HepG2 (cell line): ENCODE measurements around the gene HEPHL1. TPM values are rescaled to one million over a fixed set of nuclear protein-coding genes. Genes with fewer than 3 reads are reported as not detected.

ENCODE experiments used
- ATAC-seq: fragments of 200-7000 bp; cut with Tn5 transposase; 3 replicates; pipeline ENCODE4 v1.9.1; 2020; ENCODE audit warnings: mild to moderate bottlenecking, moderate library complexity
- BruUV-seq: library from RNA; stranded (reverse); fragments of 400-500 nt; replicated peaks from 2 replicates; lab custom pipeline; 2021; lab: Mats Ljungman, UMichigan
- CTCF ChIA-PET: fragments of 300-600 bp; formaldehyde crosslinking; extraction: SDS; loops from one replicate; lab custom pipeline; 2021; ENCODE audit warnings: low total read pairs, inconsistent platforms, low intra/inter-chr PET ratio; lab: Yijun Ruan, JAX
- POLR2A ChIA-PET: fragments of 350-600 bp; sonication (Branson Sonifier 250); formaldehyde crosslinking; loops from one replicate; lab custom pipeline; 2020; ENCODE audit warnings: antibody characterized with exemption, inconsistent platforms; lab: Yijun Ruan, JAX
- DNase-seq: peaks from one replicate; pipeline ENCODE4 v3.0.0-alpha.2; 2015; ENCODE audit warnings: low spot score
- FAIRE-seq: peaks from 3 replicates; lab custom pipeline; 2011; peaks lifted over from hg19 to GRCh38; lab: Jason Lieb, UNC
- H2AFZ ChIP-seq: one replicate; pipeline ENCODE4 v1.6.1; 2011; ENCODE audit warnings: low read length, inconsistent platforms
- H3K27ac ChIP-seq: fragments of 300-600 bp; 3 replicates; pipeline ENCODE4 v1.8.0; 2011; ENCODE audit warnings: mixed run types, mild to moderate bottlenecking, mixed read lengths, low read length, inconsistent platforms; ENCODE audit not compliant: insufficient read depth; ENCODE audit errors: extremely low read length
- H3K27me3 ChIP-seq, 2 experiments: fragments of 200-600 bp in 1 of 2; 2 replicates in 1 of 2; 3 replicates in 1 of 2; pipeline versions ENCODE4 v1.6.0 to v1.8.0; 2011; ENCODE audit warnings: low read length in 2 of 2, mild to moderate bottlenecking in 2 of 2, moderate library complexity in 2 of 2, inconsistent platforms in 1 of 2; ENCODE audit not compliant: insufficient read depth in 2 of 2, control insufficient read depth in 1 of 2
- H3K36me3 ChIP-seq, 2 experiments: fragments of 200-600 bp in 1 of 2; replicated peaks in 1 of 2; 2 replicates in 1 of 2; 3 replicates in 1 of 2; pipeline versions ENCODE4 v1.5.1 to v1.8.0; 2011; ENCODE audit warnings: low read length in 2 of 2, inconsistent platforms in 1 of 2; ENCODE audit not compliant: insufficient read depth in 2 of 2, control insufficient read depth in 1 of 2
- H3K4me1 ChIP-seq: 2 replicates; pipeline ENCODE4 v1.5.1; 2012; ENCODE audit warnings: low read length, inconsistent platforms; ENCODE audit not compliant: insufficient read depth
- H3K4me2 ChIP-seq: 2 replicates; pipeline ENCODE4 v1.6.0; 2011; ENCODE audit warnings: low read depth, low read length, inconsistent platforms
- H3K4me3 ChIP-seq, 3 experiments: fragments of 200-600 bp in 1 of 3; sonication (generic), shearing (Covaris generic) in 1 of 3; replicated peaks in 1 of 3; 2 replicates each; pipeline ENCODE4 v1.5.1; 2011 to 2016; ENCODE audit warnings: low read length in 3 of 3, inconsistent platforms in 2 of 3, low read depth in 2 of 3, mild to moderate bottlenecking in 2 of 3, control low read depth in 1 of 3, mixed read lengths in 1 of 3; ENCODE audit not compliant: insufficient read depth in 1 of 3
- H3K79me2 ChIP-seq: one replicate; pipeline ENCODE4 v1.6.1; 2011; ENCODE audit warnings: low read length, inconsistent platforms; ENCODE audit not compliant: insufficient read depth
- H3K9ac ChIP-seq: 2 replicates; pipeline ENCODE4 v1.6.0; 2011; ENCODE audit warnings: mild to moderate bottlenecking, low read depth, low read length, inconsistent platforms; ENCODE audit not compliant: insufficient read depth
- H3K9me3 ChIP-seq: 2 replicates; pipeline ENCODE4 v1.5.1; 2012; ENCODE audit warnings: mild to moderate bottlenecking, low read length
- H4K20me1 ChIP-seq: 2 replicates; pipeline ENCODE4 v1.6.0; 2011; ENCODE audit warnings: inconsistent platforms, mild to moderate bottlenecking, low read length, moderate library complexity; ENCODE audit not compliant: insufficient read depth
- HNF4G ChIP-seq, 2 experiments: sonication (generic) in 1 of 2; formaldehyde crosslinking in 1 of 2; IDR thresholded peaks; 2 replicates each; pipeline versions ENCODE4 v1.4.0 to v1.6.1; 2011 to 2020; ENCODE audit warnings: borderline replicate concordance in 2 of 2, low read depth in 2 of 2, mild to moderate bottlenecking in 2 of 2, low read length in 1 of 2, missing genetic modification reagents in 1 of 2, moderate library complexity in 1 of 2
- MXD1 ChIP-seq: sonication (generic); formaldehyde crosslinking; IDR thresholded peaks from 2 replicates; pipeline ENCODE4 v1.4.0; 2020; ENCODE audit warnings: mild to moderate bottlenecking, missing genetic modification reagents
- SATB2 ChIP-seq: sonication (generic); formaldehyde crosslinking; IDR thresholded peaks from 2 replicates; pipeline ENCODE4 v1.5.0; 2020; ENCODE audit warnings: missing genetic modification reagents
- SRY ChIP-seq: sonication (generic); formaldehyde crosslinking; IDR thresholded peaks from 2 replicates; pipeline ENCODE4 v1.8.0; 2022; ENCODE audit warnings: mild to moderate bottlenecking, missing genetic modification reagents
- TMF1 ChIP-seq: sonication (generic); formaldehyde crosslinking; IDR thresholded peaks from 2 replicates; pipeline ENCODE4 v1.8.1; 2022; ENCODE audit warnings: low read depth, missing genetic modification reagents
- TRAFD1 ChIP-seq: sonication (generic); formaldehyde crosslinking; IDR thresholded peaks from 2 replicates; pipeline ENCODE4 v1.5.1; 2020; ENCODE audit warnings: missing genetic modification reagents, mild to moderate bottlenecking, borderline replicate concordance
- ZBTB46 ChIP-seq: sonication (generic); formaldehyde crosslinking; IDR thresholded peaks from 2 replicates; pipeline ENCODE4 v1.4.0; 2020; ENCODE audit warnings: mild to moderate bottlenecking, missing genetic modification reagents, borderline replicate concordance
- ZNF367 ChIP-seq: sonication (generic); formaldehyde crosslinking; IDR thresholded peaks from 2 replicates; pipeline ENCODE4 v1.4.0; 2020; ENCODE audit warnings: missing genetic modification reagents, borderline replicate concordance
- ZNF543 ChIP-seq: sonication (generic); formaldehyde crosslinking; IDR thresholded peaks from 2 replicates; pipeline ENCODE4 v1.4.0; 2020; ENCODE audit warnings: mild to moderate bottlenecking, missing genetic modification reagents
- in situ Hi-C: cut with HindIII; loops from 2 replicates; pipeline ENCODE4 v1.10.0; 2017; ENCODE audit warnings: low pct_unique_long_range_greater_than_20kb; ENCODE audit not compliant: extremely low pct_ligation_motif_present
- intact Hi-C: fragments of 100-400 bp; cut with micrococcal nuclease; formaldehyde crosslinking; loops from one replicate; pipeline ENCODE4 v1.10.0; 2022; ENCODE audit not compliant: unreplicated experiment
- polyA plus RNA-seq, 8 experiments: library from polyadenylated mRNA; depleted of rRNA in 3 of 8; stranded (reverse) in 7 of 8; unstranded in 1 of 8; fragments of >200 nt; fragmentation: Illumina TruSeq in 4 of 8; extraction: Trizol in 4 of 8; gene quantifications; 2 replicates each; pipeline versions ENCODE4 v1.2.1 to v1.2.3, GENCODE V29; 2011 to 2016; ENCODE audit warnings: low read depth in 4 of 8, missing spikeins in 1 of 8, mixed read lengths in 1 of 8; ENCODE audit not compliant: insufficient read depth in 1 of 8
- total RNA-seq, 5 experiments: library from RNA; depleted of rRNA; stranded (reverse); fragments of >200 nt; fragmentation: Illumina TruSeq; extraction: Trizol; gene quantifications; 2 replicates each; pipeline ENCODE4 v1.2.3, GENCODE V29; 2016; ENCODE audit warnings: low read depth in 1 of 5
- TF ChIP-seq, protein P1 (sequence below): conservative IDR thresholded peaks from 2 replicates; pipeline ENCODE4 v1.6.1; 2018; ENCODE audit warnings: missing genetic modification reagents

The HEPHL1 gene
- total and polyA plus RNA-seq, 2 of the 13 experiments (the other 11 are each of a cell fraction or from before 2014, with no cell fraction given), result 0.04 to 0.05 TPM

GRCh38 chr11:94002226-94002625 lies 18.9 kb upstream of the HEPHL1 start (continued):
- no peak for TF ChIP-seq TRAFD1 (CRISPR knock-in tag)
- TF ChIP-seq SRY, result no peak
- TF ChIP-seq TMF1 (CRISPR knock-in tag), result no peak
- no peak for TF ChIP-seq MXD1
- no peak for TF ChIP-seq ZNF367 (CRISPR knock-in tag)
- TF ChIP-seq SATB2 (CRISPR knock-in tag), result no peak
- no peak for TF ChIP-seq HNF4G (IDR thresholded peaks at IDR 0.05; ENCODE audit: borderline replicate concordance, low read depth, low read length)
- no peak for TF ChIP-seq HNF4G (CRISPR knock-in tag; IDR thresholded peaks at IDR 0.05; ENCODE audit: borderline replicate concordance, low read depth)

GRCh38 chr11:94007426-94007825 lies 13.7 kb upstream of the HEPHL1 start:
- DNase-seq (no peak), ATAC-seq (no peak), FAIRE-seq (no peak)
- Histone ChIP-seq H3K36me3 (no peaks in the 10 kb centered on the region), H3K79me2 (no peaks in the 10 kb centered on the region), H2AFZ (no peak overlapping the region), H3K27me3 (no peaks in the 10 kb centered on the region; a peak in 2 of 5 replicates), H3K9ac (no peak overlapping the region), H3K4me3 (no peak overlapping the region), H3K27ac (no peak overlapping the region), H3K4me2 (no peak overlapping the region), H3K4me1 (no peaks in the 10 kb centered on the region), H4K20me1 (no peaks in the 10 kb centered on the region), H3K9me3 (no peaks in the 10 kb centered on the region)
- intact Hi-C loops, result no loop called here
- in situ Hi-C loops, result no loop called here
- TF ChIP-seq, protein P1, sequence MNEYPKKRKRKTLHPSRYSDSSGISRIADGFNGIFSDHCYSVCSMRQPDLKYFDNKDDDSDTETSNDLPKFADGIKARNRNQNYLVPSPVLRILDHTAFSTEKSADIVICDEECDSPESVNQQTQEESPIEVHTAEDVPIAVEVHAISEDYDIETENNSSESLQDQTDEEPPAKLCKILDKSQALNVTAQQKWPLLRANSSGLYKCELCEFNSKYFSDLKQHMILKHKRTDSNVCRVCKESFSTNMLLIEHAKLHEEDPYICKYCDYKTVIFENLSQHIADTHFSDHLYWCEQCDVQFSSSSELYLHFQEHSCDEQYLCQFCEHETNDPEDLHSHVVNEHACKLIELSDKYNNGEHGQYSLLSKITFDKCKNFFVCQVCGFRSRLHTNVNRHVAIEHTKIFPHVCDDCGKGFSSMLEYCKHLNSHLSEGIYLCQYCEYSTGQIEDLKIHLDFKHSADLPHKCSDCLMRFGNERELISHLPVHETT (CRISPR knock-in tag), result no peak
- TF ChIP-seq ZNF543 (CRISPR knock-in tag), result no peak
- no peak for TF ChIP-seq ZBTB46 (CRISPR knock-in tag)
- no TSS peak for BruUV-seq
- POLR2A ChIA-PET, result no interaction called here
- CTCF ChIA-PET, result no interaction called here
